ENCODE results near the gene TRPC3.

Gene TRPC3

GRCh38 chr4:121869841-121870822 is 81.7 kb downstream of the TRPC3 start, which contains the start of gene BBS7:
Gene BBS7 (minus strand): TSS chr4:121870474. CDS start chr4:121870313, 161 bp downstream.
- DNase-seq: peak; percentile 93

DNA sequence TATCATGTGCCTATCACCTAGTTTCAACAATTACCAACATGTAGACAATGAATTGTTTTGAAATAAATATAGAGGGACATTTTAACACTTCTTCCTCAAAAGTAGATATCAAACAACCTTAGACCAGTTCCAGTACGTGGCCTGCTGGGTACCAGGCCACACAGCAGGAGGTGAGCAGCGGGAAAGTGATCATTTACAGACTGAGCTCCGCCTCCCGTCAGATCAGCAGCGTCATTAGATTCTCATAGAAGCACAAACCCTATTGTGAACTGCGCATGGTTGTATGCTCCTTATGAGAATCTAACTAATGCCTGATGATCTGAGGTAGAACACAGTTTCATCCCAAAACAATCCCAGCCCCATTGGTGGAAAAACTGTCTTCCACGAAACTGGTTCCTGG is 88.1 kb downstream of the TRPC3 start:
- no peak for DNase-seq

GRCh38 chr4:121861426-121861825 is 90.4 kb downstream of the TRPC3 start:
- no peak for DNase-seq

- DNase-seq: no peak
Observed at GRCh38 chr4:121860121-121860520, 91.7 kb downstream of the TRPC3 start.

GRCh38 chr4:121851354-121851753 is 100.5 kb downstream of the TRPC3 start:
- DNase-seq: no peak

DNA sequence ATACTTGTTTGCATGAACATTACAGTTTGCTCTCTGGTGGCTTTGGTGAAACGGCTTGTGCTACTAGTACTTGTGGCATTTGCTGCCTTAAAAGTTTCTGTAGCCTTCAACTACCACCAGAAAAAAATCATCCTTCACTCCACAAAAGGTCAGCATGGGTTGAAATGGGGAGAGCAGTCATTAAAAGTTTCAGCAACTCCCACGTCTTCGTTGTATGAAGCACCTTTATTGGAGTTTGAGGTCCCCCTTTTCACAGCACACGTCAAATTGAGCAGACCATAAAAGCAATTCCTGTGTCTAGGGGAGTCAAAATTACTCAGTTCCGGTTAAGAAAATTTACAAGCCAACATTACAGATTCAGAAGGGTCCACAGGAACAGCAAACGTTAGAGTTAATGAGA is 105.2 kb downstream of the TRPC3 start:
- DNase-seq: no peak

GRCh38 chr4:121842862-121843261 is 109.0 kb downstream of the TRPC3 start:
- no peak for DNase-seq

- DNase-seq: no peak
Observed at GRCh38 chr4:121838136-121838535, 113.7 kb downstream of the TRPC3 start.

- no peak for DNase-seq
Observed at GRCh38 chr4:121829511-121829910, 122.3 kb downstream of the TRPC3 start.

All from T-helper 9 cell (primary cell).